Adrenal gland (tissue), 5 donors: ENCODE measurements around the gene ZFP3.
"Not testable (repeated sequence)": the region's sequence is repeated elsewhere in the genome, so short reads cannot be mapped to it uniquely, and the experiment has no call there.

Experiments used
- CTCF ChIP-seq, 6 experiments: fragments of 450-650 bp in 4 of 6; fragments of 200-600 bp in 2 of 6; sonication (generic) in 1 of 6; IDR thresholded peaks; 1 replicate in 5 of 6; 2 replicates in 1 of 6; pipeline versions ENCODE4 v1.5.1 to v1.8.0; 2016 to 2021; ENCODE audit warnings: antibody characterized with exemption in 6 of 6, mild to moderate bottlenecking in 2 of 6, moderate library complexity in 1 of 6
- POLR2A ChIP-seq, 2 donors: fragments of 450-650 bp; IDR thresholded peaks; one replicate each; pipeline ENCODE4 v1.6.1; 2017; ENCODE audit warnings: antibody characterized with exemption in 2 of 2, mild to moderate bottlenecking in 2 of 2, moderate library complexity in 1 of 2
- donor health status: DM: no; HTN: no; CAD: no.

DNA sequence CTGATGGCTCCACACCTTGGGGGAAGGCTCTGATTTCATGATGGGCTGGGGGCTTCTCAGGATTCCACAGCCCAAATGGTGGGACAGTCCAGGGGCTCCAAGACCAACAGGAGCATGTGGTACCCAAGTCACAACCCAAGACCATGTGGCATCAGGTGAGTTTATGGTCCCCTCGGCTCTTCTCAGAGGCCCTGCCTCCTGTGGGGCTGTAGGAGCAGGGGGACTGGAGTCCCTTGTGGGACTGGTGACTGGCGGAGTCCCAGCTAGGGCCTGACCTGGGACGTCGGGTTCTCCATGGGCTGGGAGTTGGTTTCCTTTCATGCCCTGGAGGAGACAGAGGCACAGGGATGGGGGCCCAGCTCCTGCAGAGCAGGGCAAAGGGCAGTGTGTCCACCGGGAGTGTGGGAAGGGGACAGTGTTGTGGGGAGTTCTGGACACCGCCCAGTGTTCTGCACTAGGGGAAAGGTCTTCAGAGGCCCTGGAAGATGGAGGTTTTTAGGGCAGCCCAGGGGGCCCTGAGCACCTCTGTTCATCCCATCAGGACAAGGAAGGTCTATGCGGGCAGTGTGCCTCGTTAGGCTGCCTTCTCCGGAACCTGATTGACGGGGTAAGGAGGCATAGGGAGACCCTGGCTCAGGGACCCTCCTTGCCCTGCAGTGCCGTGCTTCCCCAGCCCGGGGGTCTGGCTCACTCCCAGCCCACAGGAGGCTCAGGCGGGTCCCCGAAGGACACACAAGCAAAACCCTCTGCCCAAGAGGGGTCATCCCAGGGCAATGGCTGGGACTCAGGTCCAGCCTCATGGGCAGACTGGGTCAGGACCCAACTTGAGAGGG lies 58.5 kb downstream of the ZFP3 start:
- TF ChIP-seq CTCF, POLR2A (IDR thresholded peaks at IDR 0.05): not testable (repeated sequence)
